IMR-90 (cell line): ENCODE measurements around the gene OGDHL.

Experiments used
- BHLHE40 ChIP-seq: fragments of 150-350 bp; IDR thresholded peaks from 2 replicates; pipeline ENCODE4 v1.6.1; 2016; ENCODE audit warnings: mild to moderate bottlenecking, low read depth, low read length
- CEBPB ChIP-seq: IDR thresholded peaks from 2 replicates; pipeline ENCODE4 v1.6.1; 2012; ENCODE audit warnings: low read depth, low read length, improper control_type of control experiment
- CTCF ChIP-seq: conservative IDR thresholded peaks from 2 replicates; pipeline ENCODE4 v1.5.1; 2012; ENCODE audit warnings: mild to moderate bottlenecking, low read depth, low read length, improper control_type of control experiment
- FOS ChIP-seq: fragments of 150-350 bp; IDR thresholded peaks from 2 replicates; pipeline ENCODE4 v1.6.1; 2016; ENCODE audit warnings: low read depth, low read length
- MAFK ChIP-seq: IDR thresholded peaks from 2 replicates; pipeline ENCODE4 v1.6.1; 2012; ENCODE audit warnings: low read depth, low read length, improper control_type of control experiment
- MXI1 ChIP-seq: IDR thresholded peaks from 2 replicates; pipeline ENCODE4 v1.6.1; 2012; ENCODE audit warnings: low read depth, mild to moderate bottlenecking, low read length, moderate library complexity, borderline replicate concordance
- POLR2A ChIP-seq: IDR thresholded peaks from 2 replicates; pipeline ENCODE4 v1.6.1; 2012; ENCODE audit warnings: mild to moderate bottlenecking, low read depth, low read length
- RAD21 ChIP-seq: IDR thresholded peaks from 2 replicates; pipeline ENCODE4 v1.6.1; 2012; ENCODE audit warnings: low read length, improper control_type of control experiment
- RFX5 ChIP-seq: IDR thresholded peaks from 2 replicates; pipeline ENCODE4 v1.8.0; 2012; ENCODE audit warnings: low read depth, mild to moderate bottlenecking, low read length, moderate library complexity
- SMC3 ChIP-seq: fragments of 150-350 bp; IDR thresholded peaks from 2 replicates; pipeline ENCODE4 v1.6.1; 2016; ENCODE audit warnings: low read depth, mild to moderate bottlenecking, antibody characterized with exemption, low read length, moderate library complexity
- USF2 ChIP-seq: fragments of 150-350 bp; IDR thresholded peaks from 2 replicates; pipeline ENCODE4 v1.6.1; 2017; ENCODE audit warnings: mild to moderate bottlenecking, antibody characterized with exemption, low read length, low read depth

- TF ChIP-seq CTCF (no peak), RFX5 (no peak), POLR2A (no peak), CEBPB (no peak), MAFK (no peak), FOS (no peak), USF2 (peak; percentile 89), RAD21 (no peak), BHLHE40 (peak; percentile 72), SMC3 (no peak), MXI1 (peak; percentile 67; the same call in 1 of the 2 replicates)
Measured at GRCh38 chr10:49761789-49762565, at the start of gene OGDHL.
